Fibroblast of pulmonary artery (primary cell): ENCODE measurements around the gene COL25A1.
"Not testable (repeated sequence)": the region's sequence is repeated elsewhere in the genome, so short reads cannot be mapped to it uniquely, and the experiment has no call there.

Experiments
- DNase-seq: peaks from one replicate; pipeline ENCODE4 v3.0.0-alpha.2; 2010; ENCODE audit warnings: low read depth
- H3K4me3 ChIP-seq: replicated peaks from 2 replicates; pipeline ENCODE4 v1.5.1; 2011; ENCODE audit warnings: low read depth, mild to moderate bottlenecking, control low read depth, low read length, moderate library complexity
- CTCF ChIP-seq: IDR thresholded peaks from 2 replicates; pipeline ENCODE4 v1.5.1; 2011; ENCODE audit warnings: mild to moderate bottlenecking, control low read depth, low read length, inconsistent platforms; ENCODE audit errors: missing control alignments

Gene COL25A1

DNA sequence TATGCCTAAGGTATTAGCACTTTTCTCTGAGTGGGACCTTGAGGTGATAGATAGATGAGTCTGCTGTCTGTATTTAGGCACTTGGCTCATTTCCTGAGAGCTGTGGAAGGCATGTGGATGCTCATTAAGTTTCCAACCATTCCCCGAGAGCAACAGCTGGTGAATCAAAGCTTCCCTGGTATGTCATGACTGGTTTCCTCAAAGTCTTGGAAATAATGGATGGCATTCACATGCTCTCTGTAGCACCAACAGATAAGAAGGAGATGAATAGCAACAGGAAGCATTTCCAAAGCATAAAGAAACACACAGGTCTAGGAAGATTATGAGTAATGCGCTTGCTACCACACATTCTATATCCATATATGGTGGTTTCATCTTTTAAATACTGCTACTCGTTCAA lies 421.3 kb downstream of the COL25A1 start:
- no peak for TF ChIP-seq CTCF
- peak; percentile 92 for DNase-seq

DNA sequence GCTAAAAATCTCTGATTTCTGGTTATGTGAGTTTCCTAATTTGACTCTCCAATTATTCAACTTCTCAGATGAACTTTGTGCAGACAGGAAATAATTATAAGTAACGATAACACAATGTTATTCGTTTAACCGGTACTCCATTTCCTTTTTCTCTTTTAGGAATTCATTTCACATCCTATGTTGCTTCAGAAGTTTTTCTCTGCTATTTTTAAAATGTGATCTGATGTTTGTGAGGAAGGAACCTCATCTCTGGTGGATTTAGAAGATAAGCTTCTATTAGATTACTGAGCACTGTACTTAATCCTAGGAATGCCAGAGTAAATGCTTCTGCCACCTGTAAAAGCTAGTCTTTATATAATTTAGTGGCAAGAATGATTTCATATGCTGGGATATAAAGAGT lies 423.7 kb downstream of the COL25A1 start:
- no peak for DNase-seq
- H3K4me3 ChIP-seq, result no peak overlapping the region
- no peak for TF ChIP-seq CTCF

More for the DNA sequence above, 421.3 kb downstream of the COL25A1 start:
- H3K4me3 ChIP-seq, result no peak overlapping the region

DNA sequence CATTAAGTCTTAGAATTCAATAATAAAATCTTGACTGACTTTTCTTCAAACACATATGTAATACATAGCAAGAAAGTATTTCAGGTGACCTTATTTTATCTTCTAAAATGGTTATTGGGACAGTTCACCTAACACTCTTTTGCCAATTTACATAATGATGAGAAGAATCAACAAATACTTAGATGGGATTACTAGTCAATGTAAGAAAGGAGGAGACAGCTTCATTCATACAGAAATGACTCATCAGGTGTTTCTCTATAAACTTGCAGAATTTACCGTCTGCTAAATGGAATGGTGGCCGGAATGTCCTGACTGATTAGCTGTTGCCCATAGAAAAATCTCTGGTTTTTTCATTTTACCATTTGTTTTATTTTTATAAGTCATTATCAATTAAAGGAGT lies 424.6 kb downstream of the COL25A1 start:
- H3K4me3 ChIP-seq, result no peak overlapping the region
- TF ChIP-seq CTCF, result no peak
- no peak for DNase-seq

GRCh38 chr4:108874806-108875205 lies 427.7 kb downstream of the COL25A1 start:
- no peak for TF ChIP-seq CTCF
- H3K4me3 ChIP-seq, result no peak overlapping the region
- DNase-seq, result no peak

- not testable (repeated sequence) for H3K4me3 ChIP-seq, DNase-seq
Observed at GRCh38 chr4:108869970-108870369, 432.5 kb downstream of the COL25A1 start.

DNA sequence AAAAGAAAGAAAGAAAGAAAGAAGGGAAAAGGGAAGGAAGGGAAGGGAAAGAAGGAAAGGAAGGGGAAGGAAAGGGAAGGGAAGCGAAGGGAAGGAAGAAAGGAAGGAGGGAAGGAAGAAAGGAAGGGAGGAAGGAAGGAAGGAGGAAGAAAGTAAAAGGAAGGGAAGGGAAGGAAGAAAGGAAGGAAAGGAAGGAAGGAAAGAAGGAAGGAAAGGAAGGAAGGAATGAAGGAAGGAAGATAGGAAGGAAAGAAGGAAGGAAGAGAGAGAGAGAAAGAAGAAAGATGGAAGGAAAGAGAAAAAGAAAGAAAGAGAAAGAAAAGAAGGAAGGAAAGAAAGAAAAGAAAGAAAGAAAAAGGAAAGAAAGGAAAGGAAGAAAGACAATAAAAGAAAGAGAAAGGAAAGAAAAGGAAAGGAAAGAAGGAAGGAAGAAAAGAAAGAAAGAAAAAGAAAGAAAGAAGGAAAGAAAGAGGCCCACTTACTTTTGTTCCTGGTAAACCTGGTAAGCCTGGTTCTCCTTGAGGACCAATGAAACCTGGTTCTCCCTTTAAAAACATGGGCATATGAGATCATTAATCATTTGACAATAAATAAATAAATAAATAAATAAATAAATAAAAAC lies 433.7 kb downstream of the COL25A1 start:
- DNase-seq, result no peak
- TF ChIP-seq CTCF, result no peak
- H3K4me3 ChIP-seq, result no peak overlapping the region

DNA sequence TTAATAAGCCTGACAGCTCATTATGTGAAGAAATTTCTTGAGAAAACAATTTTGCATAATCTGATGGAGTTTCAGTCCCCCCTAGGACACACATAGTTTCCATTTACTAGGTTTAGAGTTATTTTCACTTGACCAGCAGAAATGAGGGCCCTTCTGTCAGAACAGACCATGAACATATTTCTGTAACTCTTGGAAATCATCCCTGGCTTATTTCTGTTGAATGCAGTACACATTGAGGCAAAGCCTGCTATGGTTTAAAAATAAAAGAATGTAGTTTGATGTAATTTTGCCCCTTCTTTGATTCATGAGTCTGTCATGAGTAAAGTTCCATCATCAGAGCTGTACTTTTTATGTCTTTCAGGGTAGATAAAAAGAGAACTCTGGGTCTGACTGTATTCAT lies 435.0 kb downstream of the COL25A1 start:
- no peak for DNase-seq
- H3K4me3 ChIP-seq, result no peak overlapping the region
- TF ChIP-seq CTCF, result no peak
